NCI-H2171 treated with DMSO at 0.1 percent for 48 hours (cell line): ENCODE results near the gene CRACR2B.
A peak's percentile ranks its signal among the peaks of the same experiment; 100 is the strongest.

ENCODE experiments used
- DNase-seq: peaks from one replicate; lab custom pipeline; 2025; lab: John Stamatoyannopoulos, UW

CRACR2B gene

DNA sequence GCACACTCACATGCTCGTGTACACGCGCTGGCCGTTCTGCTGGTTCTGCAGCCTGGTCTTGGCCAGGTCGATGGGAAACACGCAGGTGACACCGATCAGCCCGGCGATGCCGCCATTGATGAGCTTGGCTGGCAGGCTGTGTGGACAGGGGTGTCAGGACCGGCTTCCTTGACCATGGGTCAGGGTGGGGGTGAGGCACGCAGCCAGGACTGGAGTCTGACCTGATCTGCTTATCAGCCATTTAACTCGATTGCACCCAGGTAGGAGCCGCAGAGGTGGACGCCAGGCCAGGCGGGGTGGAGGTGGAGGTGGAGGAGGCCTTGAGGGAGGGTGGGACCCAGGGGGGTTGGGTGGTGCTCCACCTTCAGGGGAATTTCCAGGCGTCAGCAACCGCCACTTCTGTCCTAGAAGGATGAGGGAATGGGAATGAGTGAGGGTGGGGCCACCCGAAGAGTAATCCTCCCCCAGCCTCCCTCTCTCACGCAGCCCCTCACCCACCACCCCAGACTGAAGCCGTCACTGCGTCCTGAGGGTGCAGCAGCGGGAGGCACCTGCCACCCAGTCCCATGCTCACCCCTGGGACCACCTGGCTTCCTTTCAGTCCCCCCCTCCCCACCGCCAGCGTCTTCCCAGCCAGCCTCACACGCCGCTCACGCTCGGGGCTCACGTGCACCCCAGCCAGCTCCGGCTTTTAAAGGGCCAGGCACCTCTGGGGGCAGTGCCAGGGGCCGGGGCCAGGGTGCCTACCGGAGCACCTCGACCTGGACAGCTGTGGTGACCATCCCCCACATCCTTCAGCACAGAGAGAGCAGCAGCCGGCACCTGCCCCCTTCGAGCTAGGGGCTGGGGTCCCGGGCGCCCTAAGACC is 32.7 kb upstream of the CRACR2B start:
- DNase-seq = no peak

DNA sequence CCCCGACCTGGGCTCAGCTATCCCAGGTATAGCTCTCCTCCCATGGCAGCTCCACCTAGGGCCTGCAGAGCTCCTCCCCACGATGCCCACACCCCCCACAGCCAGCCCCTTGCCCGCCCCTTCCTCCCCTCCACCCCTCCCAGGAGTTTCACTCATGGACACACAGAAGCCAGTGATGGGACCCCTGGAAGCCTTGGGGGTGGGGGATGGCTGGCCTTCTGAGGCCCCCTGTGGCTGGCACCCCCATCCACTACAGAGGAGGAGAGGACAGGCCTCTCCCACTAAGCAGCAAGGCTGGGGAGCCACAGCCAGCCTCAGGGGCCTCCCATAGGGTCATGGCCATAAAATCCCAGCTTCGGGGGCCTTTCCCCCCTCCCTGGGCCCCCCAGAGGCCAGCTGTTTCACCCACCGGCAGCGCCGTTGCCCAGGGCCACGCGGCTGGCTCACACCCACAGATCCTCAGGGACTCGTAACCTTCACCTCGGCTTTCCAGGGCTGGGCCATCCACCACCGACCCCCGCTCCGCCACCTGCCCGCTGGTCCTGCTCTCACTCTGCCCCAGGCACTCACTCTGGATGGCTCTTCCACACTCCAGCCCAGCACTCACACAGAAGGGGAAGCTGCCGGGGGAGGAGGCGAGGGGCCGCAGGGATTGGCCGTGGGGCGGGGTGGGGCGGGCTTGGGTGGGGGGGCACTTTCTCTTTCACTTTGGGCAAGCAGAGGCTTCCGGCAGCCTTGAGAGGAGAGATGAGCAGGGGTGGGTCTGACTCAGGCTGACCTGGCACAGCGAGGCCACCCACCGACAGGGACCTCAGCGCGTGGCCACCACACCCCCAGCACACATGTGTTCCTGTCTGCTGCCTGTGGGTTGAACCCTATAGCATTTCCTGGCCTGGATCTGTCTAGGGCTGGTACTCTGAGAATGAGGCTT is 31.8 kb upstream of the CRACR2B start:
- DNase-seq = peak; percentile 38

DNA sequence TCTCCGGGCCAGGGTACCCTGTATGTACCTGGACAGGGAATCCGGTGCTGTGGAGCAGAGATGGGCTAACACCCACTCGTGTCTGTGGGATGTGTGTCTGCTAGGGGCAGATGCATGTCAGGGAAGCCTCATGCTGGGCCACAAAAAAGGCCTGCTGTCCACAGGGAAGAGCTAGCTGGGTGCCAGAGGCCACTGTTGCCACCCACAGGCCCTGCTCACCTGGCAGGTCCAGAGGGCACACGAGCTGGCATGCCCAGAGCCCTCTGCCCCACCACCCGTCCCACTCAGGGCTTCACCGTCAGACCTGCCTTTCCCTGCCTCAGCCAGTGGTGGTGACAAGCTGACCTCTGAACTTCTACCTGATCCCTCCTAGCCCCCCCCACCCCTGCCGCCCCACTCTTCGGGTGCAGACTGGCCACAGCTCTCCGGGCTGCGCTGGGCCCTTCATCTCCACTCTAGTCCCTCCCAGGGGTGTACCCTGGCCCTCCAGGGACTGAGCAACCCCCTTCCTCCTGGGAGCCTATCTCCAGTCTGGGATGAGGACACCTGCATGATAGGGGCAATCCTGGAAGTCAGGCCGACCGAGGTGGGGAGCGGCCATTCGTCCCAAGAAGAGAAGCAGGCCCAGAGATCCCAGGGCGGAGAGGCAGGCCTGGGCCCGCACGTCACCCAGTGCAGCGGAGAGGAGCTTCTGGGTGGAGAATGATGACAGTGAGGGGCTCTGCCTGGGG is 31.0 kb upstream of the CRACR2B start:
- DNase-seq = no peak

DNA sequence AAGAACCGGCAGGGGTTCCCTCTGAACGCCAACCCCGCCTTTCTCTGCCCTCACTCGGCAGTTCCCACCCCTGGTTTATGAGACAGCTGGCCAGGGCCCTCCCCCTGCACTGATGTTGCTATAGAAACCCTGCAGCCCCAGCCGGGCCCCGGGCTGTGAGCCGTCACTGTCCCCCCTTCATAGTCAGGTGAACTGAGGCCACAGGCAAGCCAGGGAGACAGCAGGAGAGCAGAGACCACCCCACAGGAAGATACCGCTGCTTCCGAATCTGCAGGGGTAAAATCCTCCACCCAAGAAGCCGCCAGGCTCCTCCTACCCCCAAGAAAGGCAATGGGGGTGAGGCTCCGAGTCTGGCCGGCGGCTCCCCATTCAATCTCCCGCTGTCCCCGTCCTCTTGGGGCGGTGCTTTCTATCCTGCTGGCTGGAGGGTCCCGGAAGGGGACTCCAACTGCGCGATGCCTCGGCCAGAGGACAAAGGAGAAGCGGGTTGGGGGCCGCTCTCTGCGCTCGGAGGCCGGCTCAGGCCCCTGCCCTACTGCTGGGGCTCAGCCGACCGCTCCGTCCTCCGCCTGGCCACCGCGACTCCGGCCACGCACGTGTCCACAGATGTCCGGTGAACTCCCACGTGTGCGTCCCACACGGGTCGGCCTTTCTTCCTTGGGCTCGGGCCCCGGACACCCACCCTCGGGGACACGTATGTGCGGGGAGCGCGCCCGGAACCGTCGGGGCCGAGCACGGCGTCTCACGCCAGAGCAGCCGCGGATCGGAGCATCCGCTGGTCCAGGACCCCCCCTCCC is 30.2 kb upstream of the CRACR2B start:
- peak; percentile 87 for DNase-seq

- DNase-seq = peak; percentile 54
Observed at GRCh38 chr11:798093-798713, 29.5 kb upstream of the CRACR2B start, which contains the start of gene SLC25A22. Gene SLC25A22 (minus strand): TSS chr11:798281. CDS start chr11:795006, 3,275 bp downstream.

DNA sequence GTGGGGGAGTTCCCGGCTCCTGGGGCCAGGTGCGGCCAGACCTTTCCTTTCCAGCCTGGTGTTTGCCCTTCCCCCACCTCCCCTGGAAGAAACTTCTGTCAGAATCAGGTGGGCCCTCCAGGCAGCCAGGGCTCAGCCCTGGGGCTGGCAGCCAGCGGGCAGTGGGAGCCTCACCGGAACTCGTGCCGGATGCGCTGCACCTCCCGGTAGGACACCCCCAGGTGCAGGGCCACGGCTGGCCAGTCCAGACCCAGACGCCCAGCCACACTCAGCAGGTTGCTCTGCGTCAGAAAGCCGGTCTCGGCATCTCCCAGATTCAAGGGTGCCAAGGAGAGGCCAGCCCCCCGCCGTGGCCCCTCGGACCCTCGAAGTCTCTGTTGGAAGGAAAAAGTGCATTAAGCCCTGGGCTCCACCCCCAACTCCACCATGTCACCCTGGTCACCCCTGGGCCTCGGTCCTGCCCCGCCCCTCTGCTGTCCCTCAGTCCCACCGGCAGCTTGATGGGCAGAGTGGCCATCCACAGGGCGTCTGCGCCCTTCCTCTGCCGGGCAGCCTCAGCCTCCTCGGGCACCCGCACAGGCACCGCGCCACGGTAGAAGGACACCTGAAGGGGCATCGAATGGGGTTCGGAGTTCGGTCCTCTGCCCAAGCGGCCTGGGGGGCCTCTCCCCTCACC is 27.9 kb upstream of the CRACR2B start:
- DNase-seq = no peak

GRCh38 chr11:800473-800872 is 27.2 kb upstream of the CRACR2B start:
- DNase-seq = no peak

- no peak for DNase-seq
Observed at GRCh38 chr11:801097-801780, 26.5 kb upstream of the CRACR2B start.

DNA sequence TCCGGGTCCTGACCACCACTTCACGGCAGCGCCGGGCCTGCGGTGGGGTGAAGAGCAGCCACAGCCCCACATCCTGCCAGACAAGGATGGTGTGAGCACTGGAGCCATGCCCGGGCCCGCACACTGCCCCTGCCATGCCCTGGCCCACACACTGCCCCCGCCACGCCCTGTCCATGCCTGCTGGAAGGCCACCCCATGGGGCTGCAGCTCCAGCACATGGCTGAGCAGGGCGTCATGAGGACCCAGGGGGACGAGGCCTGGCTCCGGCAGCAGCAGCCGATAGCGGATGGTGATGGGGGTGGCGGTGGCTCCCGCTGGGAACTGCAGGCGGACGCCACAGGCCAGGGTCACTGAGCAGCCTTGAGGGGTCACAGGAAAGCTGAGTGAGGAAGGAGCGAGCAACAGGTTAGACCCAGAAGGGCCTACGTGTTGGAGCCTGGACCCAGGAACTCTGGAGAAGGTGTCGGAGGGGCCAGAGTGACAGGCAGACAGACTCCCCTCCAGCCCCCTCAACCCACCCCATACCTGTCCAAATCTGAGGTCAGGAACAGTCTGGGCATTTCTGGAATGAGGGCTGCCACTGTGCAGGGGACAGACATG is 25.6 kb upstream of the CRACR2B start:
- no peak for DNase-seq

GRCh38 chr11:802693-803466 is 24.8 kb upstream of the CRACR2B start:
- no peak for DNase-seq

DNA sequence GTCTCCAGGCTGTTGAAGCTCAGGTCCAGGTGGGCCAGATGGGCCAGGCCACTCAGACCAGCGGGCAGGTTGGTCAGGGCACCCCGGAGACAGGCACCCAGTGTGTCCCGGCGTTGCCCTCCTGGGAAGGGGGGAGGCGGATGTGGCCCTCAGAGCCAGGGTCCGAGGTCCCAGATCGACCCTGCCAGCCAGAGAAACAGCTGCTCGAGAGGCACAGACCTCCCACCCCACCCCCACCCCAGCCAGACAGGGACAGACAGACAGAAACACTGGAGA is 24.3 kb upstream of the CRACR2B start:
- no peak for DNase-seq

DNA sequence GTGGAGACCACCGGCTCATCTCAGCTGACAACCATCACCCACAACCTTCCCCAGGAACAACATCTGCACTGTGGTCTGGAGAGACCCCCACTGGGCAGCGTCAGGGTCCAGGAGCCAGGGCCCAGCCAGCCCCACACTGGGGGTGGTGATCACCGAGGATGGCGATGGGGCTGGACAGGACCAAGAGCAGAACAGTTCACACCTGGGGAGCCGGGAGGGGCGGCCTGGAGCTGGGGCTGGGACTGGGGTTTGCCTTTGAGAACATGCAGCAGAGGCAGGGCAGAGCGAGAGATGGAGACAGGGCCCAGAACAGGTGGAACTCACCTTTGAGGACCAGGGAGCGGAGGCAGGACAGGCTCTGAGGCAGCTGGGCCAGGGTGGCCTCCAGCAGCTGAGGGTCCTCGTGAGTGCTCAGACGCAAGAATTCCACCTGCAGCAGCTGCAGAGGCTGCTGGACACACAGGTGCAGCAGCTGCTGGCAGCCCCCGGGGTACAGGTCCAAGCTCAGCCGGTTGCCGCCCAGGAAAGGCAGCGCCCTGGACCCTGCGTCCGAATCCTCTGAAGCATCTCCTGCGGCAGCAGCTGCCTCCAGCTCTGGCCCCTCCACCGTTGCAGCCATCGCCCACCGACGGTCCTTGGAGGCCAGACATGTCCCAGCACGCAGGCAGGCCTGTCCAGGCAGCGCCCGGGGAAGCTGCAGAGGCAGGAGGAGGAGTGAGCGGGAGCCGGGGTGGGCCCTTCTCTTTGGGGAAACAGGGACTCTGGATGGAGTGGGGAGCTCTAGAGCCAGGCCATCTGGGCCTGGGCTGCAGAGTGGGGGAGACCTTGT is 23.7 kb upstream of the CRACR2B start:
- peak; percentile 51 for DNase-seq

- DNase-seq = no peak
Observed at GRCh38 chr11:804599-804964, 23.1 kb upstream of the CRACR2B start.

- no peak for DNase-seq
Observed at GRCh38 chr11:808427-809286, 19.1 kb upstream of the CRACR2B start.

DNA sequence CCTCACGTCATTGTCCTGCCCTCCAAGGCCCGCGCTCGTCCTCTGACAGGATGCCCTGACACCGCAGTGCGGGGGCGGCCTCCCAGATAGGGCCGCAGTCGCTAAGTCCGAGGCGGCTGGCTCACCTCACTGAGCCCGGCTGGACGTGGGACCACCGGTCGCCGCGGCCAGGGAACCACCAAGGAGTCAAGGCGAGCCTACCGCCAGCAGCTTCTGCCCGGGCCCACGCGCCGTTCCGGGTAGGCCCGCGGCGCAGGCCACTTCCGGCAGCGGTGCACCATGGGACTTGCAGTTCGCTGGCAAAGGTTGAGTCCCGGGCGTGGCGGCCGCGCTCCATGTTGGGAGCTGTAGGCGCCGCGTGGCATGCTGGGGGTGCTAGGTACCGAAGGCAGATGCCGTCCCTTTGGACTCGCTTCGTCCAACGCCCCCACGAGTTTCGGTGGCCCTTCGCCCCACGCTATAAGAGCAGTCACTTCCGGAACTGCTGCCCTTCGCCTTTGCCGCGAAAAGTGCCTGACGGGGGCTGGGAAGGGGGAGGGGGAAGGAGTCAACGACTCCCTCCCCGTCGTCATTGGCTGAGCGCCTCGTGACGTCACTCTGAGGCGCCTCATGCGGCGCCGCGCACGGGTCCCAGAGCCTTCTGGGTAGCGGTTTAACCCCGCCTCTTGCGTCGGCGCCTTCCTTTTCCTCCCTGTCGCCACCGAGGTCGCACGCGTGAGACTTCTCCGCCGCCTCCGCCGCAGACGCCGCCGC is 18.3 kb upstream of the CRACR2B start, which contains the start of gene RPLP2:
Gene RPLP2 (plus strand): TSS at position 681 of the 753 bp plus-strand sequence. CDS start 268 bp downstream, outside the sequence.
- peak; percentile 79 for DNase-seq

DNA sequence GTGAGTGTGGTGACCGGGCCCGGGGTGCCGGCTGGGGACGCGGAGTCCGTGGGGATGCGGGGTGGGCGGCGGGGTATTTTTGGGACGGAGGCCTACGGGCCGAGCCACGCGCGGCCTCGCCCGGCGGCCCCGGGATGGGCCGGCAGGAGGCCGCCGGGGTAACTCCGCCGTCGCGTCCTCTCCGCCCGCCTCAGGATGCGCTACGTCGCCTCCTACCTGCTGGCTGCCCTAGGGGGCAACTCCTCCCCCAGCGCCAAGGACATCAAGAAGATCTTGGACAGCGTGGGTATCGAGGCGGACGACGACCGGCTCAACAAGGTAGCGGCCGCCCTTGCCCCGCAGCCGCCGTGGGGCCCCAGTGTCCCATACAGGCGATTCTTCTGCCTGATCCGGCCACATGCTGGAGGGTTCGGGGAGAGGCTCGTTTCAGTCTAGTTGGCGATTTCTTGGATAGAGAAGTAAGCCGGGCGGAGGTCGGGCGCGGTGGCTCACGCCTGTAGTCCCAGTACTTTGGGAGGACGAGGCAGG is 17.6 kb upstream of the CRACR2B start:
- no peak for DNase-seq
